RPMI8226 (cell line): ENCODE measurements around the gene WDR46.

ENCODE experiments used
- DNase-seq: peaks from one replicate; pipeline ENCODE4 v3.0.0-alpha.2; 2015

The WDR46 gene

GRCh38 chr6:33252759-33253158 is 36.3 kb downstream of the WDR46 start:
- DNase-seq: no peak

GRCh38 chr6:33251395-33252012 is 37.5 kb downstream of the WDR46 start:
- DNase-seq: no peak

- no peak for DNase-seq
Measured at GRCh38 chr6:33250731-33251130, 38.3 kb downstream of the WDR46 start.

DNA sequence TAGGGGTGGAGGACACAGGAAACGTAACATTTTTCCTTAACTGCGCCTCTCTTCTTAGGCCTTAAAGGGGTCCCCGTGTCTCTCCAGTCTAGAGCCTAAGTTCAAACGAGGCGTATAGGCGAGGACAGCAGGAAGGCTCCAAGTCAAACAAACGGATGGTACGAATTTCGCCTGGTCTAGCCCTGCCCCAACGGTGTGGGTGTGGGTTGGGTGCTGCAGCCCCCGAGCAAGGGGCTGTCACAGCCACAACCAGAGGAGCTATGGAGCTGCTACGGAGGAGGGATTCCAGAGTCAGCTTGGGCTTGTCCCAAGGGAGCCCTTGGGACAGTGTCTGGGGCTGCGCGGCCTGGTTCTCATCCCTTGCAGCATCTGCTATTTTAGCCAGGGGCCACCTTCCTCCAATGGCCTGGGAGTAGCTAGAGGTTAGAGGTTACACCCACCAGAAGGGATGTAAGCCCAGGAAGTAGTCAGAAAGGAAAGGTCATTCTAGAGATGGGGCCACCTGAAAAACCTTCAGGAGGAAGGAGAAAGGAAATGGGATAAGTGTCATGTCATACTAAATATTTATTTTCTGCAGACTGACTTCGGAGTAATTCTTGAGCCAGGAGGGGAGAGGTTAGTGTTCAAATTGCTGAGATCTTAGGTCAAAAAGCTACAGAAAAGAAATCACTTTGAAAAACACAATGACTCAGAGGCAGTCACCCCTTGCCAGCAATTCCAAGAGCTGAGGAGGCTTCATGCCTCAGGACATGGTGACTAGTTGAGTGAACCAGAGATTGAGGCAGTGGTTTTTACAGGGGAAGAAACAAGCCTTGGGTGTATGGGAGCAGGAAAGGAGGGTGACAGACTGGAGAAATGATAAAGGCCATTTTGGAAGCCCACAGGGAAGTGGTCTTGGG is 39.1 kb downstream of the WDR46 start:
- no peak for DNase-seq

GRCh38 chr6:33248932-33249731 is 39.9 kb downstream of the WDR46 start:
- DNase-seq: peak; percentile 99

GRCh38 chr6:33248643-33248931 is 40.5 kb downstream of the WDR46 start:
- DNase-seq: peak; percentile 67

- DNase-seq: peak; percentile 93
Measured at GRCh38 chr6:33247977-33248642, 40.9 kb downstream of the WDR46 start.

DNA sequence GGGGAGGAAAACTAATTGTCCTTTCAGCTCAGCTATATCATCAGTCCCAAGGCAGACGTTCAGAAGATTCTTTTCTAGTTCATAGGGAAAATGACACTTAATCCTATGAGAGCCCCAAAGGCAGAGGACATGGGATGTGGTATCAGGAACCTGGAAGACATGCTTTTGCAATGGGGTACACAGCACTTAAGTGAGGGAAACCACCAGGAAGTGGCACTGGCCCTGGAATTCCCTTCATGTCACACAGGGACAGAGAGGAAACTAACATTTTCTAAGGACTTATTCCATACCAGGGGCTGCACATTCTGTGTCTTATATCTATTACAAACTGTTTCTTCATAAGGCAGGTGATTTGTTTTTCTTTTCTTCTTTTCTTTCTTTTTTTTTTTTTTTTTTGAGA is 45.6 kb downstream of the WDR46 start:
- no peak for DNase-seq

GRCh38 chr6:33241968-33242367 is 47.1 kb downstream of the WDR46 start:
- DNase-seq: no peak

DNA sequence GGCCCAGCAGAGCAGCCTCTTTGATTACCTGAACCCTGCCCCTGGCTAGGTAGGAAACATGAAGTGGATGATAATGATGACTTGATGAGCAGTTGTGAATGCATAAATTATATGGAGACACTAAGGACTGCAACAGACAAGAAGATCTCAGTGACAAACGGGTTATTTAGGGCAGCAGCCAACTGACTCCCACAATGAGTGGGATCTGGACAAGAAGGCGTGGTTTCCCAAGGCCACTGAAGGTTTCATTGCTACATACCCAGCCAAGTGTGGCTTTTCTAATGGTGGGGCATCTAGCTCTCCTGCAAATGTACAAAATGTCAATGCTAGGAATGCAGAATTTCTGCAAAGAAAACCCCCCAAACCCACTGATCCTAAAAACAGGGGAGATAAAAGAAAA is 51.3 kb downstream of the WDR46 start:
- no peak for DNase-seq

GRCh38 chr6:33236852-33237251 is 52.2 kb downstream of the WDR46 start:
- no peak for DNase-seq

DNA sequence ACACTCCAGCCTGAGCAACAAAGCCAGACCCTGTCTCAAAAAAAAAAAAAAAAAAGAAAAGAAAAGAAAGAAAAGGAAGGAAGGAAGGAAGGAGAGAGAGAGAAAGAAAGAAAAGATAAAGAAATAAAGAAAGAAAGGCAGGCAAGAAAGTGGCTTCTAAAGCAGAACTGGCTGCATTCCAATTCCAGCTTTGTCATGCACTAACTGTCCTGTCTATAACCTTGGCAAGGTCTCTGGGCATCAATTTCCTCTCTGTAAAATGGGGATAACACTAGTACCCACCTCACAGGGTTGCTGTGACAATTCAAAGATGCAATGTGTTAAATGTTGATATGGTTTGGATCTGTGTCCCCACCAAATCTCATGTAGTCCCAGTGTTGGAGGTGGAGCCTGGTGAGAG is 52.7 kb downstream of the WDR46 start:
- DNase-seq: no peak

DNA sequence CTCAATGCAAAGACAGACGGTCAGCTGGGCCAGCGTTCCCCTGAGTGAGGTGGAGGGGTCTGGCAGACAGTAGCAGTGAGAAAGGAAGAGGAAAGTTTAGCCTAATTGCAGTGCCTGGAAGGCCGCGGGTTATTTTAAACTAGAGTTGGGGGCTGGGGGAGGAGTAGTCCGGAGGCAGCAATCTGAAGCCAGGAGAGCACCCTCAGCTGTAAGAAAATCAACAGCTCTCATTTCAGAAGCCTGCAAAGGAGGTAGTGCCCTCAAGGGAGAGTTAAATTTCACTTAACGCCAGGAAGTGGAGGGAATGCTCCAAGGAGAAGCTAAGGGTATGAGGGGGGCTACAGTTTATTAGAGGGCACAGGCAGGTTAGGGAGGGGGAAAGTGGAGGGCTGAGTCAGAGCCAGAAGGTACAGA is 53.8 kb downstream of the WDR46 start:
- no peak for DNase-seq
